WI38 (cell line): ENCODE results near the gene NMRAL1.

Source experiments
- H3K4me3 ChIP-seq: 2 replicates; pipeline ENCODE4 v1.5.1; 2011; ENCODE audit warnings: low read depth, mild to moderate bottlenecking, control low read depth, low read length
- TF ChIP-seq, protein P1 (sequence below): IDR thresholded peaks from 2 replicates; pipeline ENCODE4 v1.5.1; 2012; ENCODE audit warnings: low read depth, mild to moderate bottlenecking, control low read depth, low read length

Gene NMRAL1

GRCh38 chr16:4510747-4511426 lies 36.5 kb upstream of the NMRAL1 start:
- TF ChIP-seq, protein P1, sequence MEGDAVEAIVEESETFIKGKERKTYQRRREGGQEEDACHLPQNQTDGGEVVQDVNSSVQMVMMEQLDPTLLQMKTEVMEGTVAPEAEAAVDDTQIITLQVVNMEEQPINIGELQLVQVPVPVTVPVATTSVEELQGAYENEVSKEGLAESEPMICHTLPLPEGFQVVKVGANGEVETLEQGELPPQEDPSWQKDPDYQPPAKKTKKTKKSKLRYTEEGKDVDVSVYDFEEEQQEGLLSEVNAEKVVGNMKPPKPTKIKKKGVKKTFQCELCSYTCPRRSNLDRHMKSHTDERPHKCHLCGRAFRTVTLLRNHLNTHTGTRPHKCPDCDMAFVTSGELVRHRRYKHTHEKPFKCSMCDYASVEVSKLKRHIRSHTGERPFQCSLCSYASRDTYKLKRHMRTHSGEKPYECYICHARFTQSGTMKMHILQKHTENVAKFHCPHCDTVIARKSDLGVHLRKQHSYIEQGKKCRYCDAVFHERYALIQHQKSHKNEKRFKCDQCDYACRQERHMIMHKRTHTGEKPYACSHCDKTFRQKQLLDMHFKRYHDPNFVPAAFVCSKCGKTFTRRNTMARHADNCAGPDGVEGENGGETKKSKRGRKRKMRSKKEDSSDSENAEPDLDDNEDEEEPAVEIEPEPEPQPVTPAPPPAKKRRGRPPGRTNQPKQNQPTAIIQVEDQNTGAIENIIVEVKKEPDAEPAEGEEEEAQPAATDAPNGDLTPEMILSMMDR, result no peak

GRCh38 chr16:4510131-4510530 lies 35.7 kb upstream of the NMRAL1 start:
- TF ChIP-seq, protein P1, result no peak
- H3K4me3 ChIP-seq, result no peak overlapping the region

More at GRCh38 chr16:4510747-4511426, 36.5 kb upstream of the NMRAL1 start:
- no peak overlapping the region for H3K4me3 ChIP-seq

DNA sequence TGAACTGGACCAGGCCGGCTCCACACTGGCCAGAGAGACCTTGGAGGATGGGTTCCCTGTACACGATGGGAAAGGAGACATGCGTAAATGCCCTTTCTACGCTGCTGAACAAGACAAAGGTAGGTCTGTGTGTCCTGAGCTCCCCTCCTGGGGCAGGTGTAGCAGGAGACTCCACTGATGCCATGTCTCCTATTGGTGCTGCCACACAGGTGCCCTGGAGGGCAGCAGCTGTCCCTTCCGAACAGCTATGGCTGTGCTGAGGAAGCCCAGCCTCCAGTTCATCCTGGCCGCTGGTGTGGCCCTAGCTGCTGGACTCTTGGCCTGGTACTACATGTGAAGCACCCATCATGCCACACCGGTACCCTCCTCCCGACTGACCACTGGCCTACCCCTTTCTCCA lies 35.0 kb upstream of the NMRAL1 start:
- TF ChIP-seq, protein P1, result no peak
- H3K4me3 ChIP-seq, result no peak overlapping the region

DNA sequence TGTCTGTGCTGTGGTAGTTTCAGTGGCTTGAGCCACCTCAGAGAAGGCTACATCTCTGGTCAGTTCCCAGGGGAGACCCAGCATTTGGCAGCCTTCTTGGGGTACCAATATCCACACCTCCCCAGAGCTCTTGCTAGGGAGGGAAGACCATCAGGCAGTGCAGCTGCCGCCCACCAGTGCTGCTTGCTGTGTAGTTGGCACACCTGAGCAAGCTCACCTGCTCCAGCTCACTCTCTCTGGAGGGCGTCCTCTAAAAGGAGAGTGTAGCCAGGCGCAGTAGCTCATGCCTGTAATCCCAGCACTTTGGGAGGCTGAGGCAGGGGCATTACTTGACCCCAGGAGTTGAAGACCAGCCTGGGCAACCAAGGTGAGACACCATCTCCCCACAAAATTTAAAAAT lies 34.4 kb upstream of the NMRAL1 start:
- TF ChIP-seq, protein P1, result no peak

DNA sequence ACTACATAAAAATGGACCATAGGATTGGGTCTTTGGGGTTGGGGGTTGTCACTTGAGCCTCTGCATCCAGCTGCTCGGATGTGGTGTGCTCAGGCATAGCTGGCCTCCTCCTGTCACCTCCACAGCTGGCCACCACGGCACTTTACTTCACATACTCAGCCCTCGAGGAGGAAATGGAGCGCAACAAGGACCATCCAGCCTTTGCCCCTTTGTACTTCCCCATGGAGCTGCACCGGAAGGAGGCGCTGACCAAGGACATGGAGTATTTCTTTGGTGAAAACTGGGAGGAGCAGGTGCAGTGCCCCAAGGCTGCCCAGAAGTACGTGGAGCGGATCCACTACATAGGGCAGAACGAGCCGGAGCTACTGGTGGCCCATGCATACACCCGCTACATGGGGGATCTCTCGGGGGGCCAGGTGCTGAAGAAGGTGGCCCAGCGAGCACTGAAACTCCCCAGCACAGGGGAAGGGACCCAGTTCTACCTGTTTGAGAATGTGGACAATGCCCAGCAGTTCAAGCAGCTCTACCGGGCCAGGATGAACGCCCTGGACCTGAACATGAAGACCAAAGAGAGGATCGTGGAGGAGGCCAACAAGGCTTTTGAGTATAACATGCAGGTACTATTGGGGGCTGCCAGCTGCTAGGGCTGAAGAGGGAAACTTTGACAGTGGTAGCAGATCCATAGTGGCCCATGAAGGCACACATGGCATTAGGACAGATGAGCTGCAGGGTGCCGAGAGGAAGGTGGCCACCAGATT lies 33.3 kb upstream of the NMRAL1 start:
- H3K4me3 ChIP-seq, result no peak overlapping the region

More for the DNA sequence above, 34.4 kb upstream of the NMRAL1 start:
- H3K4me3 ChIP-seq, result no peak overlapping the region

DNA sequence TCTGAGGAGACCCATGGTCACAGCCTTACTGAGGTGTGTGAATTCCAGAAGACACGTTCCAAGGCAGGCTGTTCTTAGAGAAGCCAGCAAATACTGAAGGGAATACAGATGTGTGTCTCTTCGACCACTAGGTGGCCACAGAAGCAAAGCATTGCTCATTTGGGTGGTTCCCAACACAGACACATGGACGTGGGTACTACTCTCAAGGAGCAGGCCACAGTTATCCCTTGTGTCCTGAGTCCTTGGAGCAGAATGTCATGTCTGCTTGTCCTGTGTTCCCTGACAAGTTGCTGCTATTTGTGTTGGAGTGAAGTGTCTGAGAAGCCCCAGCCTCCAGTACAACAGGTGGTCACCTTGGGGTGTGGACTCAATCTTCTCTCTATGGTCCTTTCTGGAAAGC lies 32.0 kb upstream of the NMRAL1 start:
- TF ChIP-seq, protein P1, result peak; percentile 76
- no peak overlapping the region for H3K4me3 ChIP-seq

More for the DNA sequence above, 33.3 kb upstream of the NMRAL1 start:
- TF ChIP-seq, protein P1, result no peak
